HL-60 (cell line): Measurements from ENCODE around the gene ITGA5.
A peak's percentile ranks its signal among the peaks of the same experiment; 100 is the strongest.

Experiments used
- DNase-seq, 2 experiments: peaks; one replicate each; pipeline ENCODE4 v3.0.0-alpha.2; 2010 to 2020; ENCODE audit warnings: low read depth in 1 of 2, low spot score in 1 of 2
- H3K27ac ChIP-seq: fragments of 250-450 bp; sonication (Bioruptor Pico); replicated peaks from 2 replicates; pipeline ENCODE4 v1.5.1; 2020; ENCODE audit warnings: mild to moderate bottlenecking, moderate library complexity
- H3K27me3 ChIP-seq: fragments of 250-450 bp; sonication (Bioruptor Pico); 2 replicates; pipeline ENCODE4 v1.5.1; 2021; ENCODE audit warnings: mild to moderate bottlenecking, moderate library complexity; ENCODE audit not compliant: insufficient read depth, poor library complexity, severe bottlenecking
- H3K4me3 ChIP-seq: replicated peaks from 2 replicates; pipeline ENCODE4 v1.5.1; 2011; ENCODE audit warnings: mild to moderate bottlenecking, control low read depth, low read length; ENCODE audit not compliant: insufficient read depth
- CTCF ChIP-seq: IDR thresholded peaks from one replicate; pipeline ENCODE4 v1.5.1; 2011; ENCODE audit warnings: low read length, control low read depth, inconsistent platforms; ENCODE audit not compliant: insufficient read depth
- GABPA ChIP-seq: IDR thresholded peaks from 2 replicates; pipeline ENCODE4 v1.6.1; 2012; ENCODE audit warnings: low read depth
- POLR2AphosphoS5 ChIP-seq: IDR thresholded peaks from 2 replicates; pipeline ENCODE4 v1.6.1; 2012; ENCODE audit warnings: low read depth
- SPI1 ChIP-seq: IDR thresholded peaks from 2 replicates; pipeline ENCODE4 v1.6.1; 2012; ENCODE audit warnings: low read depth, mild to moderate bottlenecking, borderline replicate concordance
- TF ChIP-seq, protein P1 (sequence below): IDR thresholded peaks from 2 replicates; pipeline ENCODE4 v1.6.1; 2012; ENCODE audit warnings: low read depth; ENCODE audit not compliant: insufficient replicate concordance

The ITGA5 gene

DNA sequence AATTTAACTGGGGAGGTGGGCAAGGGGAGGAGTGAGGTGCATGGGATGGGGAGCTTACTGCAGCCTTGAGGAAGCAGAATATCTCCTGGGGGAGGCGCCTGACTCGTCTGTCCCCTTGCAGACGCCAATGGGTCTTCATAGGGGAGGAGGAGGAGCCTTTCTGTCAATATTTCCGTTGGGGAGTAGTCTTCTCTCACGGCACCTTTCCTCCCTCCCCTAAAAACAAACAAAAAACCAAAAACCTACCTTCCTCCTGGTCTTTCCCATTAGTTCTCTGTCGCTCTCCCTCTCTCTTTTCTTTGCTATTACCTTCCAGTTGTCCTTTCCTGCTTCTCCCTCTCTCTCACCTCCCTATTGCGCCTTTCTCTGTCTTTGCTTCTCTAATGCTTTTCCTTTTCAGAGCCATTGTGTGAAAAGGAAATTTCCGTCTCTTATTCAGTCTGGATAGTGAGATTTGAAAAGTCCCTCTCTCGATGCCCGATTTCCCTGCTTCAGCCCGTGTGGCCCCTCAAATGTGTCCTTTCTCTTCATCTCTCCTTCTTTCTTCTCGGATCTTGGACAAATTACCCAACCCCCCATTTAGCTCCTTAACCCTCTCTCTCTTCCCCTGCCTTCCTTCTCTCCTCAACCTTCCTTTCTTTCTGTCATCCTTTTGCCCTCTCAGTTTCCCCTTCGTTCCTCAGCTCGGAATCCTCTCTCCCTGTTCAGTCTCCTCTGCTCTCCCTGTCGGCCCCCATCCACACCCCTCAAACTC, 60.7 kb downstream of the ITGA5 start:
- Histone ChIP-seq H3K4me3 (peak overlapping the region; percentile 65), H3K27ac (no peak overlapping the region), H3K27me3 (no peaks in the 10 kb centered on the region)
- no peak for TF ChIP-seq SPI1
- TF ChIP-seq GABPA, result no peak
- TF ChIP-seq, protein P1, sequence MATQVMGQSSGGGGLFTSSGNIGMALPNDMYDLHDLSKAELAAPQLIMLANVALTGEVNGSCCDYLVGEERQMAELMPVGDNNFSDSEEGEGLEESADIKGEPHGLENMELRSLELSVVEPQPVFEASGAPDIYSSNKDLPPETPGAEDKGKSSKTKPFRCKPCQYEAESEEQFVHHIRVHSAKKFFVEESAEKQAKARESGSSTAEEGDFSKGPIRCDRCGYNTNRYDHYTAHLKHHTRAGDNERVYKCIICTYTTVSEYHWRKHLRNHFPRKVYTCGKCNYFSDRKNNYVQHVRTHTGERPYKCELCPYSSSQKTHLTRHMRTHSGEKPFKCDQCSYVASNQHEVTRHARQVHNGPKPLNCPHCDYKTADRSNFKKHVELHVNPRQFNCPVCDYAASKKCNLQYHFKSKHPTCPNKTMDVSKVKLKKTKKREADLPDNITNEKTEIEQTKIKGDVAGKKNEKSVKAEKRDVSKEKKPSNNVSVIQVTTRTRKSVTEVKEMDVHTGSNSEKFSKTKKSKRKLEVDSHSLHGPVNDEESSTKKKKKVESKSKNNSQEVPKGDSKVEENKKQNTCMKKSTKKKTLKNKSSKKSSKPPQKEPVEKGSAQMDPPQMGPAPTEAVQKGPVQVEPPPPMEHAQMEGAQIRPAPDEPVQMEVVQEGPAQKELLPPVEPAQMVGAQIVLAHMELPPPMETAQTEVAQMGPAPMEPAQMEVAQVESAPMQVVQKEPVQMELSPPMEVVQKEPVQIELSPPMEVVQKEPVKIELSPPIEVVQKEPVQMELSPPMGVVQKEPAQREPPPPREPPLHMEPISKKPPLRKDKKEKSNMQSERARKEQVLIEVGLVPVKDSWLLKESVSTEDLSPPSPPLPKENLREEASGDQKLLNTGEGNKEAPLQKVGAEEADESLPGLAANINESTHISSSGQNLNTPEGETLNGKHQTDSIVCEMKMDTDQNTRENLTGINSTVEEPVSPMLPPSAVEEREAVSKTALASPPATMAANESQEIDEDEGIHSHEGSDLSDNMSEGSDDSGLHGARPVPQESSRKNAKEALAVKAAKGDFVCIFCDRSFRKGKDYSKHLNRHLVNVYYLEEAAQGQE, result no peak
- no peak for TF ChIP-seq POLR2AphosphoS5
- TF ChIP-seq CTCF, result no peak
- DNase-seq, result no peak

DNA sequence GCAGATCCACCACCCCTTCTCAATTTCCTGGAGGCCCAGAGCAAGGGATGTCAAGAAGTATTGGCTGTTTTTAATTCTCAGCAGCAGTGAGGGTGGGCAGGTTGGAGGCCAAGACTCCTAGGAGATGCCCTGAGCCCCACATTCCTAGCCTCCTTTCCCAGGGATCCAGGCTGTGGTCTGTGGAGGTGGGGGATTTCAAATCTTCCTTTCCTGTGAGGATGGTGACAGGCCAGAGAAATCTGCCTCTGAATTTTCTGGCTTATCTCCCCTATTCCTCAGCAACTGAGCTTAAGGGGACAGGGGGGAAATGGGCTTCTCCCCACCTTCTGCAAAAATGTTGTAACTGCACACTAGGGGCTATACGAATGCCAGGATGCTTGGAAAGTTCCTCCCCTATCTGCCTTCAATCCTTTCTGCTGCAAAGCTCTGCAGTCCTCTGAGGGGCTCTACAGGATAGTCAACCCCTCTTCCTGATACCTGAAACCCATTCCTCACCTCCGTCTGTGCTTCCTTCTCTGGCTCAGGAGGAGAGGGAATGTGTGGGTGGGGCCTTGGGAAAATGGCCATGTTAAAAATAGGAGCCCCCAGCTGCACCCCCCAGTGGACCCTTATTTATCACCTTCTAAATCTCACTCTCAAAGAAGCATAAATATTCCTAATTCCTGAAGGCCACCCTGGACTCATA, 61.4 kb downstream of the ITGA5 start:
- no peak overlapping the region for H3K27ac ChIP-seq
- no peak overlapping the region for H3K4me3 ChIP-seq
- no peaks in the 10 kb centered on the region for H3K27me3 ChIP-seq
- no peak for DNase-seq
- TF ChIP-seq CTCF, result no peak
- TF ChIP-seq POLR2AphosphoS5, result no peak
- TF ChIP-seq, protein P1, result no peak
- TF ChIP-seq GABPA, result no peak
- no peak for TF ChIP-seq SPI1

- DNase-seq, result no peak
- no peak overlapping the region for H3K27ac ChIP-seq
These were observed 62.1 kb downstream of the ITGA5 start for GRCh38 chr12:54356951-54357356.

More at GRCh38 chr12:54356951-54357356, 62.1 kb downstream of the ITGA5 start:
- TF ChIP-seq CTCF (no peak), SPI1 (no peak), GABPA (no peak)
- TF ChIP-seq, protein P1, result no peak
- Histone ChIP-seq H3K27me3 (no peaks in the 10 kb centered on the region), H3K4me3 (no peak overlapping the region)
